Panc1 (cell line): ENCODE measurements around the gene IL1RAPL1. TPM values are rescaled to one million over a fixed set of nuclear protein-coding genes. Genes with fewer than 3 reads are reported as not detected.

Experiments used
- ATAC-seq: fragments of 200-7000 bp; cut with Tn5 transposase; 2 replicates; pipeline ENCODE4 v1.9.1; 2020; ENCODE audit warnings: mild to moderate bottlenecking, moderate library complexity
- BruUV-seq: library from RNA; stranded (reverse); fragments of 400-500 nt; replicated peaks from 2 replicates; lab custom pipeline; 2021; lab: Mats Ljungman, UMichigan
- CTCF ChIA-PET: fragments of 300-600 bp; sonication (Branson Sonifier 250); formaldehyde crosslinking; loops from one replicate; lab custom pipeline; 2022; ENCODE audit warnings: antibody characterized with exemption; lab: Charles Lee
- POLR2A ChIA-PET: fragments of 300-600 bp; sonication (Branson Sonifier 250); formaldehyde crosslinking; loops from one replicate; lab custom pipeline; 2022; ENCODE audit warnings: antibody characterized with exemption; lab: Charles Lee
- DNase-seq: peaks from one replicate; pipeline ENCODE4 v3.0.0-alpha.2; 2010; ENCODE audit warnings: low read depth, low spot score
- H3K27ac ChIP-seq: 2 replicates; pipeline ENCODE4 v1.5.1; 2011; ENCODE audit warnings: mild to moderate bottlenecking, low read length, inconsistent platforms
- H3K27me3 ChIP-seq: fragments of 200-500 bp; sonication (Bioruptor generic); 2 replicates; pipeline ENCODE4 v1.6.0; 2014; ENCODE audit warnings: low read length, inconsistent platforms; ENCODE audit not compliant: control insufficient read depth, insufficient read depth
- H3K36me3 ChIP-seq: fragments of 200-500 bp; sonication (Bioruptor generic); 2 replicates; pipeline ENCODE4 v1.5.1; 2014; ENCODE audit warnings: inconsistent platforms, mild to moderate bottlenecking, low read length, moderate library complexity; ENCODE audit not compliant: control insufficient read depth, insufficient read depth
- H3K4me1 ChIP-seq: 2 replicates; pipeline ENCODE4 v1.5.1; 2011; ENCODE audit warnings: inconsistent platforms, mild to moderate bottlenecking, low read length, moderate library complexity; ENCODE audit not compliant: control insufficient read depth, insufficient read depth
- H3K4me3 ChIP-seq, 2 experiments: 2 replicates each; pipeline ENCODE4 v1.5.1; 2011 to 2012; ENCODE audit warnings: low read depth in 2 of 2, low read length in 2 of 2, mild to moderate bottlenecking in 2 of 2, inconsistent platforms in 1 of 2, moderate library complexity in 1 of 2
- H3K9me3 ChIP-seq: fragments of 200-500 bp; sonication (Bioruptor generic); 2 replicates; pipeline ENCODE4 v1.5.1; 2014; ENCODE audit warnings: low read depth, mild to moderate bottlenecking, inconsistent platforms, low read length, moderate library complexity; ENCODE audit not compliant: control insufficient read depth, insufficient read depth
- CTCF ChIP-seq: fragments of 450-650 bp; IDR thresholded peaks from 2 replicates; pipeline ENCODE4 v1.5.1; 2017; ENCODE audit warnings: mild to moderate bottlenecking
- POLR2AphosphoS5 ChIP-seq: IDR thresholded peaks from 2 replicates; pipeline ENCODE4 v1.6.1; 2012; ENCODE audit warnings: mild to moderate bottlenecking, low read depth, low read length, moderate library complexity
- REST ChIP-seq, 2 experiments: IDR thresholded peaks; 2 replicates each; pipeline ENCODE4 v1.6.1; 2011 to 2012; ENCODE audit warnings: low read depth in 2 of 2, control low read depth in 1 of 2, low read length in 1 of 2, mild to moderate bottlenecking in 1 of 2, moderate library complexity in 1 of 2; ENCODE audit not compliant: insufficient read depth in 1 of 2
- SIN3A ChIP-seq: IDR thresholded peaks from 2 replicates; pipeline ENCODE4 v1.6.1; 2012; ENCODE audit warnings: low read depth, mild to moderate bottlenecking, low read length, moderate library complexity, borderline replicate concordance; ENCODE audit not compliant: insufficient read depth
- TCF7L2 ChIP-seq: IDR thresholded peaks from 2 replicates; pipeline ENCODE4 v1.6.1; 2011; ENCODE audit warnings: mild to moderate bottlenecking, low read depth, low read length, inconsistent platforms
- in situ Hi-C: cut with HindIII; loops from 2 replicates; pipeline ENCODE4 v1.10.0; 2016; ENCODE audit warnings: low sequenced_read_pairs, low pct_unique_long_range_greater_than_20kb
- intact Hi-C: fragments of 100-400 bp; cut with micrococcal nuclease; formaldehyde crosslinking; loops from one replicate; pipeline ENCODE4 v1.10.0; 2022; ENCODE audit not compliant: unreplicated experiment
- total RNA-seq: library from RNA; stranded (reverse); gene quantifications from one replicate; pipeline ENCODE4 v1.2.1, GENCODE V29; 2021; ENCODE audit not compliant: unreplicated experiment

Gene IL1RAPL1
- total RNA-seq, 1 experiment from 2014 or later: 0.59 TPM

- ChIA-PET CTCF (no interaction called here), POLR2A (no interaction called here)
- Histone ChIP-seq H3K9me3 (no peaks in the 10 kb centered on the region), H3K4me3 (no peak overlapping the region), H3K27me3 (no peaks in the 10 kb centered on the region), H3K36me3 (no peaks in the 10 kb centered on the region), H3K27ac (no peak overlapping the region), H3K4me1 (no peaks in the 10 kb centered on the region)
- TF ChIP-seq TCF7L2 (no peak), CTCF (no peak), REST (IDR thresholded peaks at IDR 0.05; ENCODE audit: insufficient read depth in 1 of 2, low read depth in 2 of 2, low read length in 1 of 2) (no peak), POLR2AphosphoS5 (no peak), SIN3A (no peak)
- BruUV-seq: no TSS peak
- intact Hi-C loops (no loop called here), in situ Hi-C loops (no loop called here)
- ATAC-seq (no peak), DNase-seq (no peak)
These were observed 381.9 kb downstream of the IL1RAPL1 start for GRCh38 chrX:28969126-28969525.

- in situ Hi-C loops (no loop called here), intact Hi-C loops (no loop called here)
- TF ChIP-seq REST (IDR thresholded peaks at IDR 0.05; ENCODE audit: insufficient read depth in 1 of 2, low read depth in 2 of 2, low read length in 1 of 2): no peak
- TF ChIP-seq POLR2AphosphoS5: no peak
- TF ChIP-seq CTCF: no peak
- TF ChIP-seq TCF7L2: no peak
- no peak for TF ChIP-seq SIN3A
- H3K27ac ChIP-seq: no peak overlapping the region
- no peaks in the 10 kb centered on the region for H3K36me3 ChIP-seq
- no peak overlapping the region for H3K4me3 ChIP-seq
- H3K27me3 ChIP-seq: no peaks in the 10 kb centered on the region
- ATAC-seq (no peak), DNase-seq (no peak)
- no peaks in the 10 kb centered on the region for H3K9me3 ChIP-seq
- ChIA-PET POLR2A (no interaction called here), CTCF (no interaction called here)
- no peaks in the 10 kb centered on the region for H3K4me1 ChIP-seq
- no TSS peak for BruUV-seq
These were observed 392.6 kb downstream of the IL1RAPL1 start for GRCh38 chrX:28979877-28980276.
